ENCODE measurements around the gene DRAP1. TPM values are rescaled to one million over a fixed set of nuclear protein-coding genes. Genes with fewer than 3 reads are reported as not detected.

The DRAP1 gene
- total RNA-seq, 2 donors from 2014 or later = 83.8 to 103 TPM

- H3K27me3 ChIP-seq (ENCODE audit: control insufficient read depth, insufficient read depth, low read length, poor library complexity, severe bottlenecking) = no peaks in the 10 kb centered on the region
- Mint-ChIP-seq H3K9me3 (no peaks in the 10 kb centered on the region), H3K27me3 (ENCODE audit: insufficient read depth) (peaks cover 5% of the 10 kb centered on the region), H3K4me3 (no peak overlapping the region), H3K4me1 (peaks cover 14% of the 10 kb centered on the region), H3K27ac (no peak overlapping the region), H3K36me3 (ENCODE audit: low read depth) (no peaks in the 10 kb centered on the region)
- no peak overlapping the region for H3K27ac ChIP-seq (ENCODE audit: low read depth, low read length)
- 87 to 89% methylated on average over 9 of the region's 9 CpGs for WGBS, 2 experiments (ENCODE audit: insufficient coverage in 1 of 2, insufficient read length in 1 of 2)
- H3K9me3 ChIP-seq (ENCODE audit: control insufficient read depth, low read length) = no peaks in the 10 kb centered on the region
- no peak overlapping the region for H3K9ac ChIP-seq (ENCODE audit: extremely low read depth, low read length, poor library complexity, severe bottlenecking)
- no peak overlapping the region for H3K4me3 ChIP-seq (ENCODE audit: low read length)
- TF ChIP-seq CTCF (conservative IDR thresholded peaks at IDR 0.05) = no peak
- no peak for DNase-seq
- no peaks in the 10 kb centered on the region for H3K36me3 ChIP-seq (ENCODE audit: control insufficient read depth, insufficient read depth, low read length)
- H3K4me1 ChIP-seq (ENCODE audit: control insufficient read depth, insufficient read depth, low read length) = peaks cover 6% of the 10 kb centered on the region
Observed at GRCh38 chr11:65941720-65942310, 22.6 kb downstream of the DRAP1 start.

GRCh38 chr11:65942531-65942930, 23.3 kb downstream of the DRAP1 start:
- Mint-ChIP-seq H3K4me3 (no peak overlapping the region), H3K36me3 (ENCODE audit: low read depth) (no peaks in the 10 kb centered on the region), H3K27ac (no peak overlapping the region), H3K4me1 (peaks cover 17% of the 10 kb centered on the region), H3K9me3 (no peaks in the 10 kb centered on the region), H3K27me3 (ENCODE audit: insufficient read depth) (peaks cover 5% of the 10 kb centered on the region)
- H3K9ac ChIP-seq (ENCODE audit: extremely low read depth, low read length, poor library complexity, severe bottlenecking) = no peak overlapping the region
- peaks cover 6% of the 10 kb centered on the region for H3K4me1 ChIP-seq (ENCODE audit: control insufficient read depth, insufficient read depth, low read length)
- H3K4me3 ChIP-seq (ENCODE audit: low read length) = no peak overlapping the region
- 91 to 95% methylated on average over 3 to 7 of the region's 7 CpGs for WGBS, 2 experiments (ENCODE audit: insufficient coverage in 1 of 2, insufficient read length in 1 of 2)
- no peaks in the 10 kb centered on the region for H3K36me3 ChIP-seq (ENCODE audit: control insufficient read depth, insufficient read depth, low read length)
- H3K9me3 ChIP-seq (ENCODE audit: control insufficient read depth, low read length) = no peaks in the 10 kb centered on the region
- no peak for DNase-seq
- no peaks in the 10 kb centered on the region for H3K27me3 ChIP-seq (ENCODE audit: control insufficient read depth, insufficient read depth, low read length, poor library complexity, severe bottlenecking)
- no peak for TF ChIP-seq CTCF (conservative IDR thresholded peaks at IDR 0.05)
- no peak overlapping the region for H3K27ac ChIP-seq (ENCODE audit: low read depth, low read length)

- H3K27me3 ChIP-seq (ENCODE audit: control insufficient read depth, insufficient read depth, low read length, poor library complexity, severe bottlenecking) = no peaks in the 10 kb centered on the region
- Mint-ChIP-seq H3K27ac (no peak overlapping the region), H3K27me3 (ENCODE audit: insufficient read depth) (peaks cover 5% of the 10 kb centered on the region), H3K9me3 (no peaks in the 10 kb centered on the region), H3K4me3 (no peak overlapping the region), H3K4me1 (peaks cover 17% of the 10 kb centered on the region), H3K36me3 (ENCODE audit: low read depth) (no peaks in the 10 kb centered on the region)
- no peak for DNase-seq
- H3K27ac ChIP-seq (ENCODE audit: low read depth, low read length) = no peak overlapping the region
- no peak overlapping the region for H3K4me3 ChIP-seq (ENCODE audit: low read length)
- no peak overlapping the region for H3K9ac ChIP-seq (ENCODE audit: extremely low read depth, low read length, poor library complexity, severe bottlenecking)
- WGBS, 2 experiments (ENCODE audit: insufficient coverage in 1 of 2, insufficient read length in 1 of 2) = 92 to 95% methylated on average over 6 to 8 of the region's 8 CpGs
- peaks cover 6% of the 10 kb centered on the region for H3K4me1 ChIP-seq (ENCODE audit: control insufficient read depth, insufficient read depth, low read length)
- H3K9me3 ChIP-seq (ENCODE audit: control insufficient read depth, low read length) = no peaks in the 10 kb centered on the region
- no peak for TF ChIP-seq CTCF (conservative IDR thresholded peaks at IDR 0.05)
- H3K36me3 ChIP-seq (ENCODE audit: control insufficient read depth, insufficient read depth, low read length) = no peaks in the 10 kb centered on the region
Observed at GRCh38 chr11:65944191-65944590, 25.0 kb downstream of the DRAP1 start.

Measured in endodermal cell (in vitro differentiated cells).